CD4-positive, alpha-beta T cell (primary cell): ENCODE results near the gene GNG3. TPM values are rescaled to one million over a fixed set of nuclear protein-coding genes. Genes with fewer than 3 reads are reported as not detected.

Experiments
- ATAC-seq: fragments of 200-7000 bp; cut with Tn5 transposase; one replicate; pipeline ENCODE4 v1.10.0; 2022; ENCODE audit warnings: mild to moderate bottlenecking; ENCODE audit not compliant: poor library complexity
- CTCF ChIA-PET: fragments of 350-600 bp; sonication (Branson Sonifier 250); formaldehyde crosslinking; loops from one replicate; lab custom pipeline; 2021; ENCODE audit warnings: antibody characterized with exemption, inconsistent platforms; lab: Charles Lee
- POLR2A ChIA-PET: fragments of 350-600 bp; sonication (Branson Sonifier 250); formaldehyde crosslinking; loops from one replicate; lab custom pipeline; 2021; ENCODE audit warnings: antibody characterized with exemption, inconsistent platforms; lab: Charles Lee
- DNase-seq, 14 experiments: peaks; one replicate each; pipeline ENCODE4 v3.0.0-alpha.2; 2013 to 2020; ENCODE audit warnings: mixed read lengths in 2 of 14
- H3K27ac ChIP-seq, 2 donors: one replicate each; pipeline versions ENCODE4 v1.5.1 to v1.7.0; 2013; ENCODE audit warnings: low read length in 2 of 2, low read depth in 1 of 2, mild to moderate bottlenecking in 1 of 2
- H3K27me3 ChIP-seq, 2 experiments: 1 replicate in 1 of 2; 2 replicates in 1 of 2; pipeline versions ENCODE4 v1.6.1 to v1.7.0; 2013; ENCODE audit warnings: low read length in 2 of 2, control low read depth in 1 of 2, mild to moderate bottlenecking in 1 of 2, moderate library complexity in 1 of 2; ENCODE audit not compliant: insufficient read depth in 2 of 2, control insufficient read depth in 1 of 2
- H3K36me3 ChIP-seq: one replicate; pipeline ENCODE4 v1.6.1; 2013; ENCODE audit warnings: low read length, control low read depth; ENCODE audit not compliant: insufficient read depth
- H3K4me1 ChIP-seq: one replicate; pipeline ENCODE4 v1.6.1; 2013; ENCODE audit warnings: low read length, control low read depth; ENCODE audit not compliant: insufficient read depth
- H3K4me3 ChIP-seq: one replicate; pipeline ENCODE4 v1.5.1; 2013; ENCODE audit warnings: mild to moderate bottlenecking, low read length, moderate library complexity
- H3K9me3 ChIP-seq, 2 experiments: 1 replicate in 1 of 2; 2 replicates in 1 of 2; pipeline versions ENCODE4 v1.6.1 to v1.7.0; 2013; ENCODE audit warnings: low read length in 2 of 2, mild to moderate bottlenecking in 2 of 2, control low read depth in 1 of 2, moderate library complexity in 1 of 2; ENCODE audit not compliant: control insufficient read depth in 1 of 2, insufficient read depth in 1 of 2
- H3K27ac Mint-ChIP-seq: one replicate; pipeline ENCODE4 v1.8.0; 2020; ENCODE audit warnings: mixed read lengths
- H3K27me3 Mint-ChIP-seq: one replicate; pipeline ENCODE4 v1.8.0; 2021; ENCODE audit warnings: mixed read lengths
- H3K36me3 Mint-ChIP-seq: one replicate; pipeline ENCODE4 v1.8.0; 2021; ENCODE audit warnings: low read depth, mixed read lengths
- H3K4me1 Mint-ChIP-seq: one replicate; pipeline ENCODE4 v1.8.0; 2021; ENCODE audit warnings: low read depth, mixed read lengths
- H3K4me3 Mint-ChIP-seq: one replicate; pipeline ENCODE4 v1.8.0; 2020; ENCODE audit warnings: mild to moderate bottlenecking, mixed read lengths
- H3K9me3 Mint-ChIP-seq: one replicate; pipeline ENCODE4 v1.8.0; 2020; ENCODE audit warnings: mixed read lengths
- intact Hi-C, 2 experiments: fragments of 100-400 bp; cut with DNase I in 1 of 2; cut with micrococcal nuclease in 1 of 2; formaldehyde crosslinking; loops; one replicate each; pipeline versions ENCODE4 v1.15.1 to v1.9.0; 2023 to 2025; cut with DNase I, micrococcal nuclease
- total RNA-seq, 174 experiments: library from RNA in 2 of 174; stranded (reverse) in 2 of 174; gene quantifications; one replicate each; pipeline ENCODE4 v1.2.3 and lab custom pipeline; 2021 to 2026
- TF ChIP-seq, protein P1 (sequence below): fragments of 200-600 bp; IDR thresholded peaks from one replicate; pipeline ENCODE4 v1.8.0; 2022; ENCODE audit warnings: antibody characterized with exemption, mild to moderate bottlenecking

The GNG3 gene
- total RNA-seq, 2 experiments from 2014 or later, result not detected

- peak; percentile 34 for ATAC-seq
- Mint-ChIP-seq H3K36me3 (peaks cover 46% of the 10 kb centered on the region), H3K27ac (peak overlapping the region; percentile 92), H3K27me3 (no peaks in the 10 kb centered on the region), H3K4me3 (peak overlapping the region; percentile 88), H3K4me1 (peaks cover 57% of the 10 kb centered on the region), H3K9me3 (no peaks in the 10 kb centered on the region)
- Histone ChIP-seq H3K36me3 (peaks cover 30% of the 10 kb centered on the region), H3K4me1 (peaks cover 57% of the 10 kb centered on the region), H3K4me3 (peak overlapping the region; percentile 85), H3K9me3 (no peaks in the 10 kb centered on the region), H3K27me3 (no peaks in the 10 kb centered on the region), H3K27ac (peak overlapping the region; percentile 85 to 94)
- intact Hi-C loops, result loop anchor here (1.0 to 5.0 kb wide), 6 partner anchors 19 to 149 kb away; partner anchors contain the start of genes LBHD1 (in 2 of the 2), UQCC3 (in 2 of the 2), GANAB (in 1 of the 2) and HNRNPUL2 (in 1 of the 2)
- ChIA-PET CTCF (interaction anchor here (0.7 to 1.5 kb wide), 6 partner anchors 19 to 284 kb away, joined by 3 to 7 read pairs (median 4); partner anchors contain the start of genes SLC3A2, TMEM179B, TTC9C and TUT1), POLR2A (interaction anchor here (0.7 to 9.9 kb wide), 33 partner anchors 8 to 398 kb away, joined by 3 to 165 read pairs (median 7); partner anchors contain the start of genes B3GAT3, C11orf98, CSKMT and EEF1G)
- DNase-seq, result peak in 12 of 14 experiments; percentile 20 to 75 (median 52)
- TF ChIP-seq, protein P1, sequence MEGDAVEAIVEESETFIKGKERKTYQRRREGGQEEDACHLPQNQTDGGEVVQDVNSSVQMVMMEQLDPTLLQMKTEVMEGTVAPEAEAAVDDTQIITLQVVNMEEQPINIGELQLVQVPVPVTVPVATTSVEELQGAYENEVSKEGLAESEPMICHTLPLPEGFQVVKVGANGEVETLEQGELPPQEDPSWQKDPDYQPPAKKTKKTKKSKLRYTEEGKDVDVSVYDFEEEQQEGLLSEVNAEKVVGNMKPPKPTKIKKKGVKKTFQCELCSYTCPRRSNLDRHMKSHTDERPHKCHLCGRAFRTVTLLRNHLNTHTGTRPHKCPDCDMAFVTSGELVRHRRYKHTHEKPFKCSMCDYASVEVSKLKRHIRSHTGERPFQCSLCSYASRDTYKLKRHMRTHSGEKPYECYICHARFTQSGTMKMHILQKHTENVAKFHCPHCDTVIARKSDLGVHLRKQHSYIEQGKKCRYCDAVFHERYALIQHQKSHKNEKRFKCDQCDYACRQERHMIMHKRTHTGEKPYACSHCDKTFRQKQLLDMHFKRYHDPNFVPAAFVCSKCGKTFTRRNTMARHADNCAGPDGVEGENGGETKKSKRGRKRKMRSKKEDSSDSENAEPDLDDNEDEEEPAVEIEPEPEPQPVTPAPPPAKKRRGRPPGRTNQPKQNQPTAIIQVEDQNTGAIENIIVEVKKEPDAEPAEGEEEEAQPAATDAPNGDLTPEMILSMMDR, result no peak
Observed at GRCh38 chr11:62708793-62709192, 1.3 kb downstream of the GNG3 start.

GRCh38 chr11:62709247-62710000, 1.9 kb downstream of the GNG3 start:
- peaks cover 57% of the 10 kb centered on the region for H3K4me1 Mint-ChIP-seq
- CTCF ChIA-PET, result interaction anchor here (0.7 to 1.5 kb wide), 7 partner anchors 18 to 285 kb away, joined by 3 to 7 read pairs (median 4); partner anchors contain the start of genes HNRNPUL2, SLC3A2, TMEM179B and TTC9C
- ATAC-seq, result peak; percentile 80
- Histone ChIP-seq H3K27ac (peak overlapping the region; percentile 94 to 95), H3K27me3 (no peaks in the 10 kb centered on the region), H3K4me3 (peak overlapping the region; percentile 85), H3K36me3 (peaks cover 35% of the 10 kb centered on the region), H3K4me1 (peaks cover 57% of the 10 kb centered on the region), H3K9me3 (no peaks in the 10 kb centered on the region)
- TF ChIP-seq, protein P1, result no peak
- peaks cover 52% of the 10 kb centered on the region for H3K36me3 Mint-ChIP-seq
- intact Hi-C loops, result loop anchor here (1.0 to 5.0 kb wide), 6 partner anchors 18 to 148 kb away; partner anchors contain the start of genes LBHD1 (in 2 of the 2), UQCC3 (in 2 of the 2), GANAB (in 1 of the 2) and HNRNPUL2 (in 1 of the 2)
- H3K4me3 Mint-ChIP-seq, result peak overlapping the region; percentile 88
- POLR2A ChIA-PET, result interaction anchor here (0.7 to 9.9 kb wide), 34 partner anchors 8 to 399 kb away, joined by 3 to 165 read pairs (median 6); partner anchors contain the start of genes B3GAT3, C11orf98, CSKMT and EEF1G
- DNase-seq, result peak; percentile 93 to 99 (median 96)
- no peaks in the 10 kb centered on the region for H3K27me3 Mint-ChIP-seq
- H3K27ac Mint-ChIP-seq, result peak overlapping the region; percentile 92
- H3K9me3 Mint-ChIP-seq, result no peaks in the 10 kb centered on the region

GRCh38 chr11:62710001-62710345, 2.5 kb downstream of the GNG3 start:
- Mint-ChIP-seq H3K27me3 (no peaks in the 10 kb centered on the region), H3K4me3 (peak overlapping the region; percentile 88), H3K9me3 (no peaks in the 10 kb centered on the region), H3K27ac (peak overlapping the region; percentile 92), H3K36me3 (peaks cover 58% of the 10 kb centered on the region), H3K4me1 (peaks cover 56% of the 10 kb centered on the region)
- peak overlapping the region; percentile 94 to 95 for H3K27ac ChIP-seq
- ATAC-seq (no peak), DNase-seq (peak in 3 of 14 experiments; percentile 8 to 46 (median 26))
- peaks cover 40% of the 10 kb centered on the region for H3K36me3 ChIP-seq
- TF ChIP-seq, protein P1, result no peak
- ChIA-PET POLR2A (interaction anchor here (1.0 to 9.9 kb wide), 30 partner anchors 9 to 399 kb away, joined by 3 to 165 read pairs (median 8); partner anchors contain the start of genes B3GAT3, C11orf98, CSKMT and EEF1G), CTCF (interaction anchor here (1.0 to 1.5 kb wide), 5 partner anchors 17 to 285 kb away, joined by 3 to 7 read pairs (median 4); partner anchors contain the start of genes HNRNPUL2, SLC3A2, TMEM179B and TTC9C)
- H3K27me3 ChIP-seq, result no peaks in the 10 kb centered on the region
- H3K4me3 ChIP-seq, result peak overlapping the region; percentile 85
- no peaks in the 10 kb centered on the region for H3K9me3 ChIP-seq
- H3K4me1 ChIP-seq, result peaks cover 60% of the 10 kb centered on the region
- intact Hi-C loops, result no loop called here
